Mesenteric fat pad (tissue), 1 donor: ENCODE results near the gene TRAF7. TPM values are rescaled to one million over a fixed set of nuclear protein-coding genes. Genes with fewer than 3 reads are reported as not detected.

Source experiments
- DNase-seq: peaks from one replicate; pipeline ENCODE4 v3.0.0-alpha.2; 2020; ENCODE audit warnings: low spot score
- microRNA-seq: library from miRNA; unstranded; fragments of <30 nt; microRNA quantifications from one replicate; pipeline ENCODE4 v1.2.0, GENCODE V29; 2020; ENCODE audit warnings: borderline number of aligned reads
- total RNA-seq: library from RNA; stranded (reverse); fragmentation: NEBNext Ultra II Directional; extraction: Animal tissue kit (Norgen Biotek cat#: 25700); gene quantifications from one replicate; pipeline ENCODE4 v1.2.1, GENCODE V29; 2021
- donor health status: DM: yes; HTN: yes; CAD: no.

The TRAF7 gene
- total RNA-seq, 1 donor from 2014 or later, result 63.5 TPM

GRCh38 chr16:2213817-2214718 is 58.5 kb downstream of the TRAF7 start:
- DNase-seq, result no peak

- DNase-seq, result no peak
Measured at GRCh38 chr16:2214719-2214968, 59.1 kb downstream of the TRAF7 start, which contains the start of gene PGP. PGP (minus strand) TSS chr16:2214840; CDS start chr16:2214777, 63 bp downstream.

- DNase-seq, result no peak
Measured at GRCh38 chr16:2216330-2216729, 60.7 kb downstream of the TRAF7 start.

- peak; percentile 100 for DNase-seq
Measured at GRCh38 chr16:2223221-2223941, 67.8 kb downstream of the TRAF7 start, which contains the start of gene E4F1. E4F1 (plus strand) TSS chr16:2223591; CDS start chr16:2223614, 23 bp downstream.

GRCh38 chr16:2223942-2224486 is 68.4 kb downstream of the TRAF7 start:
- DNase-seq, result no peak

GRCh38 chr16:2226245-2226793 is 70.7 kb downstream of the TRAF7 start:
- no peak for DNase-seq

GRCh38 chr16:2226918-2227317 is 71.3 kb downstream of the TRAF7 start:
- DNase-seq, result no peak

Small RNA genes lying within 50 kb of the gene (microRNA-seq; reads per million reads assigned to microRNA genes)
- gene MIR3180-5 (not detected), gene MIR4516 (not detected), gene MIR6511B1 (not detected)

Other genes with a start within 250 kb of the TRAF7 start
- gene HS3ST6, start 237.4 kb upstream of the TRAF7 start, total RNA-seq, result not detected
- gene MSRB1, start 212.6 kb upstream of the TRAF7 start, total RNA-seq, result 27.1 TPM
- not detected for gene RPL3L, start 201.1 kb upstream of the TRAF7 start, total RNA-seq
- 126 TPM for gene NDUFB10, start 196.2 kb upstream of the TRAF7 start, total RNA-seq
- gene RPS2, start 191.0 kb upstream of the TRAF7 start, total RNA-seq, result 1,385 TPM
- gene RNF151, start 188.9 kb upstream of the TRAF7 start, total RNA-seq, result not detected
- gene TBL3, start 183.7 kb upstream of the TRAF7 start, total RNA-seq, result 26.5 TPM
- gene NOXO1, start 174.3 kb upstream of the TRAF7 start, total RNA-seq, result not detected
- gene GFER, start 171.6 kb upstream of the TRAF7 start, total RNA-seq, result 15.7 TPM
- gene SYNGR3, start 165.8 kb upstream of the TRAF7 start, total RNA-seq, result not detected
- 50.5 TPM for gene ZNF598, start 146.0 kb upstream of the TRAF7 start, total RNA-seq
- gene NPW, start 136.0 kb upstream of the TRAF7 start, total RNA-seq, result 0.58 TPM
- gene NHERF2, start 128.9 kb upstream of the TRAF7 start, total RNA-seq, result 238 TPM
- 9.9 TPM for gene NTHL1, start 107.9 kb upstream of the TRAF7 start, total RNA-seq
- gene TSC2, start 107.8 kb upstream of the TRAF7 start, total RNA-seq, result 88.3 TPM
- 99.4 TPM for gene PKD1, start 19.9 kb upstream of the TRAF7 start, total RNA-seq
- not detected for gene RAB26, start 7.2 kb upstream of the TRAF7 start, total RNA-seq
- gene CASKIN1, start 40.8 kb downstream of the TRAF7 start, total RNA-seq, result 0.06 TPM
- gene MLST8, start 49.7 kb downstream of the TRAF7 start, total RNA-seq, result 21.9 TPM
- gene BRICD5, start 55.1 kb downstream of the TRAF7 start, total RNA-seq, result 2.9 TPM
- gene PGP, start 59.1 kb downstream of the TRAF7 start, total RNA-seq, result 11.8 TPM
- gene E4F1, start 67.8 kb downstream of the TRAF7 start, total RNA-seq, result 15.1 TPM
- gene DNASE1L2, start 80.7 kb downstream of the TRAF7 start, total RNA-seq, result 0.39 TPM
- 44.4 TPM for gene ECI1, start 95.8 kb downstream of the TRAF7 start, total RNA-seq
- 123 TPM for gene RNPS1, start 112.3 kb downstream of the TRAF7 start, total RNA-seq
- 19.5 TPM for gene ABCA3, start 184.9 kb downstream of the TRAF7 start, total RNA-seq